OCI-LY1 (cell line): ENCODE measurements around the gene ATP1A4.

Experiments used
- EZH2 ChIP-seq: fragments of 200-600 bp; sonication (generic), shearing (Covaris generic); IDR thresholded peaks from 2 replicates; pipeline ENCODE4 v1.8.0; 2017; ENCODE audit warnings: borderline replicate concordance, mixed run types, mild to moderate bottlenecking, antibody characterized with exemption, low read length, moderate library complexity, mixed read lengths
- TF ChIP-seq, protein P1 (sequence below): fragments of 200-600 bp; sonication (generic), shearing (Covaris generic); IDR thresholded peaks from 2 replicates; pipeline ENCODE4 v1.5.1; 2017; ENCODE audit warnings: mild to moderate bottlenecking, antibody characterized with exemption, low read length, moderate library complexity, mixed read lengths

DNA sequence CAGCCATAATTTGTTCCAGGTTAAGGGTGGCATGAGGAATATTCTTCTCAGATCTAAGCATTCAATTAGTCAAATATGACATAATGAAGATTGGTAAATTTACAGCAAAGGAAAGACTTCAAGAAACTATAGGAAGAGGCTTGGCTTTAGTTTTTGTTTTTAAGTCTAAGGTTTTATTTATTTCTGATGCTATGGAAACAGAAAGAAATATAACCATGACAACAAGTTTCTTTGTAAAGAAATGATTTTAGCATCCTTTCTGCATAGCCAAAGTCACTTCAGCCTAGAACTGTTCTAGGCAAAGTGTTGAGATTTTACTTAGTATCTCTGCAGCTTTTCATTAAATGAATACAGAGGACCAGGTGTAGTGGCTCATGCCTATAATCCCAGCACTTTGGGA lies 81.5 kb downstream of the ATP1A4 start:
- TF ChIP-seq, protein P1, sequence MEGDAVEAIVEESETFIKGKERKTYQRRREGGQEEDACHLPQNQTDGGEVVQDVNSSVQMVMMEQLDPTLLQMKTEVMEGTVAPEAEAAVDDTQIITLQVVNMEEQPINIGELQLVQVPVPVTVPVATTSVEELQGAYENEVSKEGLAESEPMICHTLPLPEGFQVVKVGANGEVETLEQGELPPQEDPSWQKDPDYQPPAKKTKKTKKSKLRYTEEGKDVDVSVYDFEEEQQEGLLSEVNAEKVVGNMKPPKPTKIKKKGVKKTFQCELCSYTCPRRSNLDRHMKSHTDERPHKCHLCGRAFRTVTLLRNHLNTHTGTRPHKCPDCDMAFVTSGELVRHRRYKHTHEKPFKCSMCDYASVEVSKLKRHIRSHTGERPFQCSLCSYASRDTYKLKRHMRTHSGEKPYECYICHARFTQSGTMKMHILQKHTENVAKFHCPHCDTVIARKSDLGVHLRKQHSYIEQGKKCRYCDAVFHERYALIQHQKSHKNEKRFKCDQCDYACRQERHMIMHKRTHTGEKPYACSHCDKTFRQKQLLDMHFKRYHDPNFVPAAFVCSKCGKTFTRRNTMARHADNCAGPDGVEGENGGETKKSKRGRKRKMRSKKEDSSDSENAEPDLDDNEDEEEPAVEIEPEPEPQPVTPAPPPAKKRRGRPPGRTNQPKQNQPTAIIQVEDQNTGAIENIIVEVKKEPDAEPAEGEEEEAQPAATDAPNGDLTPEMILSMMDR: no peak
- TF ChIP-seq EZH2: no peak
